ENCODE results near the gene MEOX1.

The MEOX1 gene

GRCh38 chr17:43701318-43701743, 39.6 kb upstream of the MEOX1 start:
- H3K4me3 ChIP-seq (ENCODE audit: low read depth, low read length), result no peak overlapping the region
- DNase-seq (ENCODE audit: low read depth), result peak; percentile 77
- no peak for TF ChIP-seq CTCF (conservative IDR thresholded peaks at IDR 0.05; ENCODE audit: low read depth, low read length)

- no peak overlapping the region for H3K4me3 ChIP-seq (ENCODE audit: low read depth, low read length)
- TF ChIP-seq CTCF (conservative IDR thresholded peaks at IDR 0.05; ENCODE audit: low read depth, low read length), result no peak
- no peak for DNase-seq (ENCODE audit: low read depth)
Observed at GRCh38 chr17:43699438-43699756, 37.7 kb upstream of the MEOX1 start.

GRCh38 chr17:43698678-43699437, 37.1 kb upstream of the MEOX1 start:
- no peak for DNase-seq (ENCODE audit: low read depth)
- TF ChIP-seq CTCF (conservative IDR thresholded peaks at IDR 0.05; ENCODE audit: low read depth, low read length), result no peak
- no peak overlapping the region for H3K4me3 ChIP-seq (ENCODE audit: low read depth, low read length)

- no peak for TF ChIP-seq CTCF (conservative IDR thresholded peaks at IDR 0.05; ENCODE audit: low read depth, low read length)
- no peak overlapping the region for H3K4me3 ChIP-seq (ENCODE audit: low read depth, low read length)
- DNase-seq (ENCODE audit: low read depth), result no peak
Observed at GRCh38 chr17:43697937-43698336, 36.2 kb upstream of the MEOX1 start.

GRCh38 chr17:43696891-43697290, 35.2 kb upstream of the MEOX1 start:
- no peak overlapping the region for H3K4me3 ChIP-seq (ENCODE audit: low read depth, low read length)
- DNase-seq (ENCODE audit: low read depth), result no peak
- TF ChIP-seq CTCF (conservative IDR thresholded peaks at IDR 0.05; ENCODE audit: low read depth, low read length), result no peak

- TF ChIP-seq CTCF (conservative IDR thresholded peaks at IDR 0.05; ENCODE audit: low read depth, low read length), result peak; percentile 4
- H3K4me3 ChIP-seq (ENCODE audit: low read depth, low read length), result no peak overlapping the region
- no peak for DNase-seq (ENCODE audit: low read depth)
Observed at GRCh38 chr17:43695970-43696865, 34.5 kb upstream of the MEOX1 start.
